ENCODE results near the gene AEN.
"Not testable (repeated sequence)": the region's sequence is repeated elsewhere in the genome, so short reads cannot be mapped to it uniquely, and the experiment has no call there.

The AEN gene

DNA sequence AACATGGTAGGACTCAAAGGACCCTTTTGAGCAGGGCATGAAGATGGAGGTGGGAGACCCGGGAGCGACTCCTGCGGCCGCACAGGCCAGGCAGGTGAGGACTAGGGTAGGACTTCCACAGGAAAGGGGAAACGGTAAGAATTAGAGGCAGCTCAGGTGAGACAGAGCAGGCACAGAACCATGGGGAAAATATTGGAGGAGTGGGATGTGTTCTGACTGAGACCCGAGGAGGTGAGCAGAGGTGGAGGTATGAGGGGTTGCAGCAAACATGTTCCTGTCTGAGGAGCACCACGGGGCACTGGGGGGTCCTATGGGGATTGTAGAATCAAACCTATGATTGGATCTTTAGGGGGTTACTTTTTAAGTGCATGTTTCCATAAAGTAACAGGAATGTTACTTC lies 16.3 kb downstream of the AEN start:
- TF ChIP-seq, protein P1, sequence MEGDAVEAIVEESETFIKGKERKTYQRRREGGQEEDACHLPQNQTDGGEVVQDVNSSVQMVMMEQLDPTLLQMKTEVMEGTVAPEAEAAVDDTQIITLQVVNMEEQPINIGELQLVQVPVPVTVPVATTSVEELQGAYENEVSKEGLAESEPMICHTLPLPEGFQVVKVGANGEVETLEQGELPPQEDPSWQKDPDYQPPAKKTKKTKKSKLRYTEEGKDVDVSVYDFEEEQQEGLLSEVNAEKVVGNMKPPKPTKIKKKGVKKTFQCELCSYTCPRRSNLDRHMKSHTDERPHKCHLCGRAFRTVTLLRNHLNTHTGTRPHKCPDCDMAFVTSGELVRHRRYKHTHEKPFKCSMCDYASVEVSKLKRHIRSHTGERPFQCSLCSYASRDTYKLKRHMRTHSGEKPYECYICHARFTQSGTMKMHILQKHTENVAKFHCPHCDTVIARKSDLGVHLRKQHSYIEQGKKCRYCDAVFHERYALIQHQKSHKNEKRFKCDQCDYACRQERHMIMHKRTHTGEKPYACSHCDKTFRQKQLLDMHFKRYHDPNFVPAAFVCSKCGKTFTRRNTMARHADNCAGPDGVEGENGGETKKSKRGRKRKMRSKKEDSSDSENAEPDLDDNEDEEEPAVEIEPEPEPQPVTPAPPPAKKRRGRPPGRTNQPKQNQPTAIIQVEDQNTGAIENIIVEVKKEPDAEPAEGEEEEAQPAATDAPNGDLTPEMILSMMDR (IDR thresholded peaks at IDR 0.05; ENCODE audit: insufficient read depth, low read depth, low read length, missing control alignments) = no peak
- DNase-seq (ENCODE audit: low read depth) = no peak
- H3K4me3 ChIP-seq (ENCODE audit: low read length) = no peak overlapping the region

DNA sequence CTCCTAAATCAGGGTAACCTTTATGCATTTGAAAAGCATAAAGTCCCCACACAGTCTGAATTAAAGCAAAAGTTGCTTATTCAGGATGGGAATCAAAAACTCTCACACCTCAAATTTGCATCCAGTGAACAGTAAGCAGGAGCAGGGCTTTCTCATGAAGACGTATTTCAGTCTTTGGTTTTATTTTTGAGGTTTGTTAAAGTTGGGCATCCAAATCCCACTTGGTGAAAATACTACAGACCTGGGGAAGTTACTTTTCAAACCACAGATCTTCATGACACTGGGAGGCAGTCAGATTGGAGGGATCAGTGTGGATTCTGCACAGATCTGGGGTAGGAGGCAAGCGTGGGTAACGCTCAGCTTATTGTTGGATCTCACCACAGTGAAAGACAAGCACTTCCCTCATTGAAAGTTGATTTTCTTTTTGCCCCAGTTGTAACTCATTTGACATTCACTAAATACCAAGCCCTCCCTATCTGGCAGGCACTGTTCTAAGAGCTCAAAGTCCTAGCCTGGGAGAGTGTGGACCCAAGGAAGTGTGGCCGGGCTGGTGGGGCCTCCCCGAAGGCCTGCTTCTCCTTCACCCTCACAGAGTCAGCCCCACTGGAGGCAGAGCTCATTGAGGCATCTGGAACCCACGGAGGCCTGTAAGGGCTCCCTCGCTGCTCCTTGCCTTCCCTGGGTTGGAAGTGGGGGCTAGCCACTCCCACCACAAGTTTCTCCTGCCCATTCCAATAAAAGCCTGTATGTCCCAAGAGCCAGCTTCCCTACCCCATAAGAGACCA lies 16.9 kb downstream of the AEN start:
- TF ChIP-seq, protein P1 (IDR thresholded peaks at IDR 0.05; ENCODE audit: insufficient read depth, low read depth, low read length, missing control alignments) = no peak
- DNase-seq (ENCODE audit: low read depth) = no peak
- H3K4me3 ChIP-seq (ENCODE audit: low read length) = no peak overlapping the region

DNA sequence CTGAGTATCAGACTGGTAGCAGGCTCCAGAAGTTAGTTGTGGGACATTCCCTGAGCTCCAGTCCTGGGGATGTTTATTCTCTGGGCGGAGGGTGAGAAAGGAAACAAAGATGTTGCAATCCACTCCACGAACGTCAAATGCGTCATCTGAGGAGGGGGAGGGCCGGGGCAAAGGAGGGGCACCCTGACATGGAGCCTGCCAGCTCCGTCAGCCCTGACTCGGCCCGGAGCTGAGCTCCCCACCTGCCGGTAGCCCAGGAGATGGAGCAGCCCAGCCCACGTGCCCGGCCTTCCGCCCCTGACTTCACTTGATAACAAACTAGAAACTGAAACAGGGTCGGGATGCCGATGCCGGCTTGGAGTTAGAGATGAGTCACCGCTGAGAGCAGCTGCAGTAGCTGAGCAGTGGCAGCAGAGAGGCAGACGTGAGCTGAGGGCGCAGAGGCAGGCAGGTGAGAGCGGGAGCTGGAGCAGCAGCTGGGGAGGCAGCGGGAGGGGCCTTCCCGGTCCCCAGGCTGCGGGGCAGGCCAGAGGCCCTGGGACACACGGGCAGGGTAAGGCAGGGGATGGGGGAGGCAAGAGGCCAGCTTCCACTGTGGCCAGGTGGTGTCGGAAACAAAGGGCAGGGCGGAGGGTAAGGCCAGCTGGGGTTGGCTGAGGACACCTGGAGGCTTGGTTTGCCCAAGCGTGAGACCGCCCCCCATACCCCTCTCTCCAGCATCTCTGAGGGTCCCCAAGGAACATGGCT lies 17.7 kb downstream of the AEN start, which contains the start of gene ISG20:
Gene ISG20 (plus strand): TSS at position 391 of the 747 bp plus-strand sequence. CDS start 351 bp downstream, at position 742.
- TF ChIP-seq, protein P1 (IDR thresholded peaks at IDR 0.05; ENCODE audit: insufficient read depth, low read depth, low read length, missing control alignments) = peak; percentile 63
- H3K4me3 ChIP-seq (ENCODE audit: low read length) = peak within 1 kb of the TSS; percentile 42
- peak; percentile 100 for DNase-seq (ENCODE audit: low read depth)

DNA sequence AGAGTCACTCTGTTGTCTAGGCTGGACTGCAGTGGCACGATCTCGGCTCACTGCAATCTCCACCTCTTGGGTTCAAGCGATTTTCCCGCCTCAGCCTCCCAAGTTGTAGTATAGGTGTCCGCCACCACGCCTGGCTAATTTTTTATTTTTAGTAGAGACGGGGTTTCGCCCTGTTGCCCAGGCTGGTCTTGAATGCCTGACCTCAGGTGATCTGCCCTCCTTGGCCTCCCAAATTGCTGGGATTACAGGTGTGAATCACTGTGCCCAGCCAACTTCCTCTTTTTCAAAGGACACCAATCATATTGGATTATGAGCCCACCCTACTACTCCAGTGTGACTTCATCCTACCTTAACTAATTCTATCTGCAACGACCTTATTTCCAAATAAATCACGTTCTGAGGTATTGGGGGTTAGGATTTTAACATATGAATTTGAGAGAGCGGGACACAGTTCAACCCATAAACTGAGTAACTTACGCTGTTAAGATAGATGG lies 20.9 kb downstream of the AEN start:
- no peak for DNase-seq (ENCODE audit: low read depth)
- TF ChIP-seq, protein P1 (IDR thresholded peaks at IDR 0.05; ENCODE audit: insufficient read depth, low read depth, low read length, missing control alignments) = no peak
- no peak overlapping the region for H3K4me3 ChIP-seq (ENCODE audit: low read length)

DNA sequence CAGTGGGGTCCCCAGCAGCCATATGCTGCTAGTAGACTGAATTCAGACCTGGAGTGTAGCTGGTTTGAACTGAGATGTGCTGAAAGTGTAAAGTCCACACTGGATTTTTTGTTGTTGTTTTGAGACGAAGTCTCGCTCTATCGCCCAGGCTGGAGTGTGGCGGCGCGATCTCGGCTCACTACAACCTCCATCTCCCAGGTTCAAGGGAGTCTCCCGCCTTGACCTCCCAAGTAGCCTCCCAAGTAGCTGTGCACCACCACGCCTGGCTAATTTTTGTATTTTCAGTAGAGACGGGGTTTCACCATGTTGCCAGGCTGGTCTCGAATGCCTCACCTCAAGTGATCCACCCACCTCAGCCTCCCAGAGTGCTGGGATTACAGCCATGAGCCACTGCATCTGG lies 21.4 kb downstream of the AEN start:
- not testable (repeated sequence) for DNase-seq (ENCODE audit: low read depth)

DNA sequence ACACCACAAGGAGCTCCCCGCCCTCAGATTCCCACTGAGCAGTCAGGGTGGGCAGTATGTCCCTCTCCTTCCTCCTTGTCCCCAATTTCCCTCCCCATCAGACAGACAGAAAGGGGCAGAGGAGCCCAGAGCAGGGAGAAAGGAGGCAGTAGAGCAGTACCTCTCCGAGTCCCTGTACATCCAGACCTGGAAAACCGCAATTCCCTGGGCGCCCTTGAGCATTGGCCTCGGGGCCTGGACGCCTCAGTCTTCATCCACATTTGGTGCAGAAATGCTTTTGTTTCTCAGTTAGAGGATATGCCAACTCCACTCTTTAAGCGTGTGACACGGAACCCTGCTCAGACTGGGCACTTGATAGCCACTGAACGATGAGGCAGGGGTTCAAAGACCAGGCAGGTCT lies 23.6 kb downstream of the AEN start:
- DNase-seq (ENCODE audit: low read depth) = no peak
- TF ChIP-seq, protein P1 (IDR thresholded peaks at IDR 0.05; ENCODE audit: insufficient read depth, low read depth, low read length, missing control alignments) = no peak
- no peak overlapping the region for H3K4me3 ChIP-seq (ENCODE audit: low read length)

More for the DNA sequence above, 21.4 kb downstream of the AEN start:
- H3K4me3 ChIP-seq (ENCODE audit: low read length) = not testable (repeated sequence)

Data from epithelial cell of esophagus (primary cell).